K562 (cell line): ENCODE results near the gene SCN8A. TPM values are rescaled to one million over a fixed set of nuclear protein-coding genes. Genes with fewer than 3 reads are reported as not detected.

Source experiments
- POLR3A ChIP-seq: IDR thresholded peaks from 2 replicates; pipeline ENCODE4 v1.6.1; 2011; ENCODE audit warnings: borderline replicate concordance, mild to moderate bottlenecking, moderate library complexity; ENCODE audit not compliant: insufficient read length, insufficient read depth; ENCODE audit errors: extremely low read depth
- PRPF4 ChIP-seq: fragments of 200-400 bp; formaldehyde crosslinking; IDR thresholded peaks from one replicate; pipeline ENCODE4 v1.6.1; 2017; ENCODE audit warnings: low read length, low read depth, mild to moderate bottlenecking; ENCODE audit not compliant: insufficient read depth, poor library complexity, severe bottlenecking
- TAF1 ChIP-seq: IDR thresholded peaks from 2 replicates; pipeline ENCODE4 v1.6.1; 2011; ENCODE audit warnings: mild to moderate bottlenecking, low read length, moderate library complexity; ENCODE audit not compliant: insufficient read depth, control insufficient read depth, severe bottlenecking; ENCODE audit errors: extremely low read depth
- ZNF143 ChIP-seq: sonication (generic); formaldehyde crosslinking; IDR thresholded peaks from 2 replicates; pipeline ENCODE4 v1.9.0; 2022; ENCODE audit warnings: mild to moderate bottlenecking, missing genetic modification reagents
- polyA plus RNA-seq, 8 experiments: library from polyadenylated mRNA; depleted of rRNA in 4 of 8; stranded (reverse) in 5 of 8; unstranded in 3 of 8; fragments of >200 nt; fragmentation: Nextera tagmentation in 2 of 8; fragmentation: Illumina TruSeq in 1 of 8; extraction: Ambion mirVana in 2 of 8; extraction: Trizol in 1 of 8; gene quantifications; 2 replicates each; pipeline versions ENCODE4 v1.2.1 to v1.2.3, GENCODE V29; 2011 to 2014; ENCODE audit warnings: inconsistent platforms in 1 of 8, missing spikeins in 1 of 8
- total RNA-seq, 7 experiments: library from RNA; depleted of rRNA in 6 of 7; stranded (reverse); fragments of >200 nt in 6 of 7; fragmentation: Illumina TruSeq in 2 of 7; extraction: Trizol in 2 of 7; gene quantifications; 2 replicates each; pipeline versions ENCODE4 v1.2.1 to v1.2.3, GENCODE V29; 2011 to 2021; ENCODE audit warnings: low replicate concordance in 1 of 7
- TF ChIP-seq, protein P1 (sequence below): fragments of 250-450 bp; sonication (Bioruptor Pico); IDR thresholded peaks from 2 replicates; pipeline ENCODE4 v1.5.0; 2021; ENCODE audit warnings: mild to moderate bottlenecking, moderate library complexity
- TF ChIP-seq, protein P2 (sequence below): fragments of 200-800 bp; sonication (Bioruptor generic); IDR thresholded peaks from 2 replicates; pipeline ENCODE4 v1.6.1; 2017; ENCODE audit warnings: missing genetic modification characterization, missing compliant biosample characterization
- TF ChIP-seq, protein P3 (sequence below): sonication (generic); IDR thresholded peaks from 2 replicates; pipeline ENCODE4 v1.6.1; 2016

The SCN8A gene
- total and polyA plus RNA-seq, 9 of the 15 experiments (the other 6 are each of a cell fraction or from before 2014, with no cell fraction given), result 0.03 to 0.29 (median 0.15) TPM; not detected in 1

DNA sequence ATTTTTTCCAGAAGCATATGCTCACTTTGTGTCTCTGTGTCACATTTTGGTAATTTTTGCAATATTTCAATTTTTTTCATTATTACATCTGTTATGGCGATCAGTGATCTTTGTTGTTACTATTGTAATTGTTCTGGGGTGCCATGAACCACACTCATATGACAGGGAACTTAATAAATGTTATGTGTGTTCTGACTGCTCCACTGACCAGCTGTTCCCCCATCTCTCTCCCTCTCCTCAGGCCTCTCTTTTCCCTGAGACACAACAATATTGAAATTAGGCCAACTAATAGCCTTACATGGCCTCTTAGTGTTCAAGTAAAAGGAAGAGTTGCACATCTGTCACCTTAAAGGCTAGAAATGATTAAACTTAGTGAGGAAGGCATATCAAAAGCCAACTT, 46.0 kb downstream of the SCN8A start (continued):
- TF ChIP-seq, protein P1, sequence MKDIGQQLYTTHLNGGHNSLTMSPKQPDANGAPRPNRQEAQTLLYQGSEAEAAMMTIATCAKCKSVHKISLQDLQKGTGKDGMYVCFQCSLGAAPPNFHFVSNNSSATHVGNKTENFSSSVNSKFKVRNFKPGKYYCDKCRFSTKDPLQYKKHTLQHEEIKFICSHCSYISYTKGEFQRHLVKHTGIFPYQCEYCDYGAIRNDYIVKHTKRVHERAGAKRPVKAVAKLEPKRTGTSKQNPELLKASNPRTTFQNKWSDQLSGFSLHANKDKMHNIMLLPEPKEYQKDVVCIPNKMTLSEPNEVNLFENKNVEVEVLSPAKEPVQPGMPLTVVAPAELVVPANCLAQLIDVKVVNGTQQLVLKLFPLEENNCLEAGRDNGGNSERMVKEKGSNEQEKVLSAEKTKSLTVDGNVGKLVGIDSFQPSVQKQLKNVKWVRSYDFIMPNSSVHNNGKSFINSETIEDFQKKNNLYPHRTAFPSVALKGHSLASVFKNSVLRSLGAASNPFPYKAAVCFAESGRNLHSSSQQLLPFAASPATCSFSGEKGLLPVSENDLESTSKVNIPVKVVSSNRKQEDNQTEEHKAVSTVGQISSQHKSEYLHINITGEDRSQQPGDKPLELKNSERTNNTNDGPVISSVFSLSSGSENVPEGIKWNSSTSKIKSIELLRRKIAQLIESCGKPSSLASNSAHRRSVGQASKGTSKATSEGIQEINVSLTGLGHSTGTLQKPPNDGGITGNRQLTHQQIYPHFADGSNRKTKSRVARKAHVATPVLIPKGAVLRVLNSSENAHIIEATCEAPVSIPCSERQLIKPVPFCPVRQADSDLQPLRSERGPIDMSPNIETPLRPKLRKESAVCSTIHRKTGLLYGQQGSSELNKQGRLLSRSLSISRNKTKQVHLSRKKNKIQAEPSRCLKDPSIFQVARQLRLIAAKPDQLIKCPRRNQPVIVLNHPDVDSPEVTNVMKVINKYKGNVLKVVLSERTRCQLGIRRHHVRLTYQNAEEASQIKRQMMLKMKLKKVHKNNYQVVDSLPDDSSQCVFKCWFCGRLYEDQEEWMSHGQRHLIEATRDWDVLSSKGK (CRISPR knock-in tag), result no peak
- no peak for TF ChIP-seq PRPF4
- TF ChIP-seq TAF1, result no peak
- TF ChIP-seq, protein P2, sequence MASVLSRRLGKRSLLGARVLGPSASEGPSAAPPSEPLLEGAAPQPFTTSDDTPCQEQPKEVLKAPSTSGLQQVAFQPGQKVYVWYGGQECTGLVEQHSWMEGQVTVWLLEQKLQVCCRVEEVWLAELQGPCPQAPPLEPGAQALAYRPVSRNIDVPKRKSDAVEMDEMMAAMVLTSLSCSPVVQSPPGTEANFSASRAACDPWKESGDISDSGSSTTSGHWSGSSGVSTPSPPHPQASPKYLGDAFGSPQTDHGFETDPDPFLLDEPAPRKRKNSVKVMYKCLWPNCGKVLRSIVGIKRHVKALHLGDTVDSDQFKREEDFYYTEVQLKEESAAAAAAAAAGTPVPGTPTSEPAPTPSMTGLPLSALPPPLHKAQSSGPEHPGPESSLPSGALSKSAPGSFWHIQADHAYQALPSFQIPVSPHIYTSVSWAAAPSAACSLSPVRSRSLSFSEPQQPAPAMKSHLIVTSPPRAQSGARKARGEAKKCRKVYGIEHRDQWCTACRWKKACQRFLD (CRISPR knock-in tag), result no peak
- TF ChIP-seq ZNF143, result no peak
- TF ChIP-seq, protein P3, sequence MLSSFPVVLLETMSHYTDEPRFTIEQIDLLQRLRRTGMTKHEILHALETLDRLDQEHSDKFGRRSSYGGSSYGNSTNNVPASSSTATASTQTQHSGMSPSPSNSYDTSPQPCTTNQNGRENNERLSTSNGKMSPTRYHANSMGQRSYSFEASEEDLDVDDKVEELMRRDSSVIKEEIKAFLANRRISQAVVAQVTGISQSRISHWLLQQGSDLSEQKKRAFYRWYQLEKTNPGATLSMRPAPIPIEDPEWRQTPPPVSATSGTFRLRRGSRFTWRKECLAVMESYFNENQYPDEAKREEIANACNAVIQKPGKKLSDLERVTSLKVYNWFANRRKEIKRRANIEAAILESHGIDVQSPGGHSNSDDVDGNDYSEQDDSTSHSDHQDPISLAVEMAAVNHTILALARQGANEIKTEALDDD, result no peak
- no peak for TF ChIP-seq POLR3A
